H9 (cell line): ENCODE measurements around the gene HEATR9. TPM values are rescaled to one million over a fixed set of nuclear protein-coding genes. Genes with fewer than 3 reads are reported as not detected.

Experiments
- DNase-seq: peaks from one replicate; pipeline ENCODE4 v3.0.0-alpha.2; 2017
- H2AFZ ChIP-seq: one replicate; pipeline ENCODE4 v1.6.1; 2013; ENCODE audit warnings: mild to moderate bottlenecking, low read length, control low read depth, moderate library complexity
- H2AK5ac ChIP-seq: 2 replicates; pipeline ENCODE4 v1.6.1; 2013; ENCODE audit warnings: low read length, control low read depth, mixed read lengths; ENCODE audit not compliant: insufficient read length
- H2BK120ac ChIP-seq: one replicate; pipeline ENCODE4 v1.6.1; 2013; ENCODE audit warnings: low read depth, mild to moderate bottlenecking, low read length, control low read depth, inconsistent platforms; ENCODE audit not compliant: poor library complexity, severe bottlenecking
- H2BK12ac ChIP-seq: 2 replicates; pipeline ENCODE4 v1.6.1; 2013; ENCODE audit warnings: low read length, control low read depth, mixed read lengths, low read depth; ENCODE audit not compliant: insufficient read length
- H2BK15ac ChIP-seq: 2 replicates; pipeline ENCODE4 v1.6.1; 2013; ENCODE audit warnings: low read depth, low read length, control low read depth
- H2BK20ac ChIP-seq: one replicate; pipeline ENCODE4 v1.6.1; 2013; ENCODE audit warnings: low read depth, mild to moderate bottlenecking, low read length, control low read depth, inconsistent platforms; ENCODE audit not compliant: poor library complexity, severe bottlenecking
- H2BK5ac ChIP-seq: 2 replicates; pipeline ENCODE4 v1.6.1; 2013; ENCODE audit warnings: low read length, control low read depth, mixed read lengths; ENCODE audit not compliant: insufficient read length
- H3K14ac ChIP-seq: 2 replicates; pipeline ENCODE4 v1.6.1; 2013; ENCODE audit warnings: low read length, control low read depth; ENCODE audit not compliant: insufficient read depth
- H3K18ac ChIP-seq: 2 replicates; pipeline ENCODE4 v1.6.1; 2013; ENCODE audit warnings: low read depth, mild to moderate bottlenecking, mixed read lengths, low read length, control low read depth; ENCODE audit not compliant: insufficient read length
- H3K23ac ChIP-seq: 2 replicates; pipeline ENCODE4 v1.6.1; 2013; ENCODE audit warnings: low read length, control low read depth, mixed read lengths, low read depth; ENCODE audit not compliant: insufficient read length
- H3K23me2 ChIP-seq: 2 replicates; pipeline ENCODE4 v1.6.1; 2013; ENCODE audit warnings: low read depth, mild to moderate bottlenecking, mixed read lengths, low read length, control low read depth; ENCODE audit not compliant: insufficient read length, poor library complexity, severe bottlenecking
- H3K27ac ChIP-seq: 2 replicates; pipeline ENCODE4 v1.5.1; 2013; ENCODE audit warnings: low read length, control low read depth, mixed read lengths, low read depth; ENCODE audit not compliant: insufficient read length
- H3K27me3 ChIP-seq: 2 replicates; pipeline ENCODE4 v1.6.1; 2013; ENCODE audit warnings: low read length, control low read depth, inconsistent platforms; ENCODE audit not compliant: insufficient read depth
- H3K4ac ChIP-seq: 2 replicates; pipeline ENCODE4 v1.6.1; 2013; ENCODE audit warnings: low read depth, mild to moderate bottlenecking, control low read depth, inconsistent platforms, low read length, moderate library complexity
- H3K4me1 ChIP-seq: 2 replicates; pipeline ENCODE4 v1.6.1; 2013; ENCODE audit warnings: low read length, control low read depth, inconsistent platforms; ENCODE audit not compliant: insufficient read depth
- H3K4me2 ChIP-seq: 2 replicates; pipeline ENCODE4 v1.6.1; 2013; ENCODE audit warnings: low read length, control low read depth, mixed read lengths; ENCODE audit not compliant: insufficient read length, insufficient read depth
- H3K56ac ChIP-seq: 2 replicates; pipeline ENCODE4 v1.6.1; 2013; ENCODE audit warnings: low read depth, mild to moderate bottlenecking, mixed read lengths, low read length, control low read depth; ENCODE audit not compliant: insufficient read length
- H3K79me1 ChIP-seq: 2 replicates; pipeline ENCODE4 v1.6.1; 2013; ENCODE audit warnings: low read depth, mild to moderate bottlenecking, moderate library complexity, low read length, control low read depth, inconsistent platforms; ENCODE audit not compliant: insufficient read depth, poor library complexity, severe bottlenecking
- H3K79me2 ChIP-seq: 2 replicates; pipeline ENCODE4 v1.6.1; 2013; ENCODE audit warnings: low read length, control low read depth, inconsistent platforms; ENCODE audit not compliant: insufficient read depth
- H3K9ac ChIP-seq: 2 replicates; pipeline ENCODE4 v1.6.1; 2013; ENCODE audit warnings: low read length, control low read depth, mixed read lengths; ENCODE audit not compliant: insufficient read length; ENCODE audit errors: extremely low read depth
- H3K9me3 ChIP-seq: one replicate; pipeline ENCODE4 v1.6.1; 2013; ENCODE audit warnings: low read depth, low read length, inconsistent platforms; ENCODE audit not compliant: control insufficient read depth
- H3T11ph ChIP-seq: one replicate; pipeline ENCODE4 v1.6.1; 2013; ENCODE audit warnings: mild to moderate bottlenecking, low read length, control low read depth, inconsistent platforms
- H4K20me1 ChIP-seq: one replicate; pipeline ENCODE4 v1.6.1; 2013; ENCODE audit not compliant: control insufficient read depth, insufficient read length, insufficient read depth
- H4K5ac ChIP-seq: 2 replicates; pipeline ENCODE4 v1.6.1; 2013; ENCODE audit warnings: low read depth, mild to moderate bottlenecking, mixed read lengths, low read length, control low read depth; ENCODE audit not compliant: insufficient read length
- H4K8ac ChIP-seq: replicated peaks from 2 replicates; pipeline ENCODE4 v1.6.1; 2013; ENCODE audit warnings: low read length, control low read depth, mixed read lengths, low read depth; ENCODE audit not compliant: insufficient read length
- H4K91ac ChIP-seq: 2 replicates; pipeline ENCODE4 v1.6.1; 2013; ENCODE audit warnings: low read depth, mild to moderate bottlenecking, moderate library complexity, mixed read lengths, low read length, control low read depth; ENCODE audit not compliant: insufficient read length
- H3K27ac Mint-ChIP-seq, 3 experiments: 2 replicates in 2 of 3; 3 replicates in 1 of 3; pipeline ENCODE4 v1.8.0; 2020 to 2021; ENCODE audit warnings: mixed read lengths in 3 of 3, mild to moderate bottlenecking in 1 of 3, moderate library complexity in 1 of 3
- H3K27me3 Mint-ChIP-seq: 2 replicates; pipeline ENCODE4 v1.8.0; 2021; ENCODE audit warnings: low read depth, mild to moderate bottlenecking, moderate library complexity, mixed read lengths
- H3K36me3 Mint-ChIP-seq, 3 experiments: 2 replicates in 2 of 3; 3 replicates in 1 of 3; pipeline ENCODE4 v1.8.0; 2020 to 2021; ENCODE audit warnings: low read depth in 3 of 3, mixed read lengths in 3 of 3; ENCODE audit not compliant: insufficient read depth in 1 of 3
- H3K4me1 Mint-ChIP-seq, 2 experiments: 2 replicates each; pipeline ENCODE4 v1.8.0; 2020; ENCODE audit warnings: mixed read lengths in 2 of 2
- H3K4me3 Mint-ChIP-seq, 2 experiments: 2 replicates in 1 of 2; 3 replicates in 1 of 2; pipeline ENCODE4 v1.8.0; 2020 to 2021; ENCODE audit warnings: mild to moderate bottlenecking in 2 of 2, mixed read lengths in 2 of 2, moderate library complexity in 1 of 2
- H3K9me3 Mint-ChIP-seq, 2 experiments: 2 replicates in 1 of 2; 3 replicates in 1 of 2; pipeline ENCODE4 v1.8.0; 2020; ENCODE audit warnings: mild to moderate bottlenecking in 2 of 2, mixed read lengths in 2 of 2, moderate library complexity in 1 of 2
- CTCF ChIP-seq: fragments of 200-600 bp; sonication (generic); conservative IDR thresholded peaks from 3 replicates; pipeline ENCODE4 v1.8.0; 2021; ENCODE audit warnings: antibody characterized with exemption, mild to moderate bottlenecking
- WGBS: extraction: QIAGEN DNeasy Blood & Tissue Kit; methylation state at CpG from one replicate; pipeline ENCODE4 v1.1.7; 2013; ENCODE audit warnings: missing lambda C conversion rate, low lambda C conversion rate, mixed read lengths; ENCODE audit not compliant: insufficient read length; ENCODE audit errors: extremely low coverage; 5-methylcytosine and 5-hydroxymethylcytosine counted together
- total RNA-seq: library from RNA; stranded (reverse); gene quantifications from 2 replicates; pipeline ENCODE4 v1.2.1, GENCODE V29; 2021

HEATR9 gene
- total RNA-seq, 1 experiment from 2014 or later: not detected

GRCh38 chr17:35808240-35808961, 60.3 kb downstream of the HEATR9 start:
- H3K79me2 ChIP-seq: peaks cover 25% of the 10 kb centered on the region; the same call in 1 of the 2 replicates
- no peaks in the 10 kb centered on the region for H3K9me3 ChIP-seq
- H2BK20ac ChIP-seq: no peak overlapping the region
- Mint-ChIP-seq H3K36me3 (peaks cover 13 to 25% (median 14%) of the 10 kb centered on the region in 3 experiments; a peak in 6 of 7 replicates), H3K4me3 (peak overlapping the region; percentile 88 to 99), H3K27me3 (no peaks in the 10 kb centered on the region; the same call in 1 of the 2 replicates), H3K4me1 (peaks cover 31 to 35% of the 10 kb centered on the region in 2 experiments), H3K9me3 (no peaks in the 10 kb centered on the region), H3K27ac (peak overlapping the region; percentile 100)
- H4K5ac ChIP-seq: no peak overlapping the region
- no CpG with 5 or more reads among the region's 19 CpGs for WGBS
- no peak overlapping the region for H3K23ac ChIP-seq
- H3K9ac ChIP-seq: peak overlapping the region; percentile 91
- H3K56ac ChIP-seq: no peak overlapping the region
- H3K27me3 ChIP-seq: no peaks in the 10 kb centered on the region
- H3K23me2 ChIP-seq: peaks cover 4% of the 10 kb centered on the region
- H2BK120ac ChIP-seq: no peak overlapping the region
- H2BK15ac ChIP-seq: no peak overlapping the region
- peaks cover 2% of the 10 kb centered on the region for H3K79me1 ChIP-seq
- H4K8ac ChIP-seq: no peak overlapping the region
- no peak overlapping the region for H2AFZ ChIP-seq
- H3K18ac ChIP-seq: no peak overlapping the region
- H3T11ph ChIP-seq: no peak overlapping the region
- no peak overlapping the region for H2BK12ac ChIP-seq
- H2AK5ac ChIP-seq: no peak overlapping the region
- no peak overlapping the region for H3K27ac ChIP-seq
- H3K4ac ChIP-seq: no peak overlapping the region
- H4K20me1 ChIP-seq: no peaks in the 10 kb centered on the region
- TF ChIP-seq CTCF: no peak
- H4K91ac ChIP-seq: no peak overlapping the region
- DNase-seq: no peak
- peak overlapping the region; percentile 51 for H3K4me2 ChIP-seq
- no peak overlapping the region for H2BK5ac ChIP-seq
- H3K4me1 ChIP-seq: peaks cover 2% of the 10 kb centered on the region; the same call in 1 of the 2 replicates
- H3K14ac ChIP-seq: no peak overlapping the region
